DND-41 (cell line): Measurements from ENCODE around the gene ELK4.

Experiments
- ATAC-seq: fragments of 200-7000 bp; cut with Tn5 transposase; 3 replicates; pipeline ENCODE4 v1.9.1; 2021; ENCODE audit warnings: low read depth; ENCODE audit not compliant: insufficient read depth
- DNase-seq: peaks from one replicate; pipeline ENCODE4 v3.0.0-alpha.2; 2020
- H2AFZ ChIP-seq: 2 replicates; pipeline ENCODE4 v1.6.0; 2012; ENCODE audit warnings: low read depth, low read length
- H3K27ac ChIP-seq: 2 replicates; pipeline ENCODE4 v1.5.1; 2012; ENCODE audit warnings: low read length, inconsistent platforms
- H3K27me3 ChIP-seq: fragments of 200-600 bp; sonication (generic); 2 replicates; pipeline ENCODE4 v1.6.0; 2012; ENCODE audit warnings: low read length, mild to moderate bottlenecking, inconsistent platforms; ENCODE audit not compliant: insufficient read depth, poor library complexity
- H3K36me3 ChIP-seq: 2 replicates; pipeline ENCODE4 v1.5.1; 2012; ENCODE audit warnings: low read length, inconsistent platforms; ENCODE audit not compliant: insufficient read depth
- H3K4me1 ChIP-seq: 2 replicates; pipeline ENCODE4 v1.5.1; 2012; ENCODE audit warnings: mild to moderate bottlenecking, low read length; ENCODE audit not compliant: insufficient read depth
- H3K4me2 ChIP-seq: 2 replicates; pipeline ENCODE4 v1.6.0; 2012; ENCODE audit warnings: mild to moderate bottlenecking, moderate library complexity, low read length, inconsistent platforms; ENCODE audit not compliant: insufficient read depth
- H3K4me3 ChIP-seq, 2 experiments: fragments of 200-600 bp in 1 of 2; shearing (Covaris generic) in 1 of 2; 2 replicates each; pipeline ENCODE4 v1.5.1; 2012 to 2016; ENCODE audit warnings: inconsistent platforms in 2 of 2, low read length in 2 of 2, mild to moderate bottlenecking in 2 of 2, low read depth in 1 of 2, moderate library complexity in 1 of 2
- H3K79me2 ChIP-seq: 2 replicates; pipeline ENCODE4 v1.6.0; 2012; ENCODE audit warnings: low read length, inconsistent platforms; ENCODE audit not compliant: insufficient read depth
- H3K9ac ChIP-seq: 2 replicates; pipeline ENCODE4 v1.6.0; 2012; ENCODE audit warnings: low read depth, mild to moderate bottlenecking, inconsistent platforms, low read length, moderate library complexity
- H3K9me3 ChIP-seq: 2 replicates; pipeline ENCODE4 v1.5.1; 2012; ENCODE audit warnings: low read length, moderate library complexity, mild to moderate bottlenecking, inconsistent platforms; ENCODE audit not compliant: insufficient read depth, severe bottlenecking
- H4K20me1 ChIP-seq: 2 replicates; pipeline ENCODE4 v1.6.0; 2012; ENCODE audit warnings: low read length; ENCODE audit not compliant: insufficient read depth
- CTCF ChIP-seq: IDR thresholded peaks from 2 replicates; pipeline ENCODE4 v1.5.1; 2012; ENCODE audit warnings: borderline replicate concordance, low read length, moderate library complexity, mild to moderate bottlenecking; ENCODE audit not compliant: poor library complexity, severe bottlenecking; ENCODE audit errors: extremely low read depth
- EZH2 ChIP-seq: IDR thresholded peaks from 3 replicates; pipeline ENCODE4 v1.6.1; 2012; ENCODE audit warnings: borderline replicate concordance, low read depth, mild to moderate bottlenecking, moderate library complexity, low read length, inconsistent platforms; ENCODE audit not compliant: severe bottlenecking

Gene ELK4

GRCh38 chr1:205601205-205601604, 30.6 kb downstream of the ELK4 start:
- no peak overlapping the region for H3K9ac ChIP-seq
- ATAC-seq (no peak), DNase-seq (no peak)
- H3K27me3 ChIP-seq = no peaks in the 10 kb centered on the region
- peaks cover 66% of the 10 kb centered on the region for H3K36me3 ChIP-seq
- H2AFZ ChIP-seq = no peak overlapping the region
- H3K4me1 ChIP-seq = no peaks in the 10 kb centered on the region
- no peak overlapping the region for H3K4me3 ChIP-seq
- no peaks in the 10 kb centered on the region for H3K9me3 ChIP-seq
- H3K4me2 ChIP-seq = no peak overlapping the region
- TF ChIP-seq CTCF = no peak
- no peak for TF ChIP-seq EZH2
- H3K79me2 ChIP-seq = no peaks in the 10 kb centered on the region
- peaks cover 12% of the 10 kb centered on the region; the same call in 1 of the 2 replicates for H4K20me1 ChIP-seq
- no peak overlapping the region for H3K27ac ChIP-seq

- Histone ChIP-seq H2AFZ (no peak overlapping the region), H3K27me3 (no peaks in the 10 kb centered on the region), H3K9ac (no peak overlapping the region), H3K27ac (no peak overlapping the region), H3K4me2 (no peak overlapping the region), H4K20me1 (0 out of 2 replicates have a peak, but pooled peaks cover 9% of the 10 kb centered on the region), H3K4me3 (no peak overlapping the region), H3K9me3 (no peaks in the 10 kb centered on the region), H3K4me1 (no peaks in the 10 kb centered on the region), H3K36me3 (peaks cover 59% of the 10 kb centered on the region), H3K79me2 (no peaks in the 10 kb centered on the region)
- DNase-seq = no peak
- no peak for ATAC-seq
- TF ChIP-seq EZH2 (no peak), CTCF (no peak)
Observed at GRCh38 chr1:205600085-205600484, 31.7 kb downstream of the ELK4 start.

- no peak overlapping the region for H3K4me2 ChIP-seq
- H3K79me2 ChIP-seq = no peaks in the 10 kb centered on the region
- H3K9me3 ChIP-seq = no peaks in the 10 kb centered on the region
- no peaks in the 10 kb centered on the region for H3K27me3 ChIP-seq
- no peak overlapping the region for H3K4me3 ChIP-seq
- H3K9ac ChIP-seq = no peak overlapping the region
- peaks cover 58% of the 10 kb centered on the region for H3K36me3 ChIP-seq
- ATAC-seq (no peak), DNase-seq (no peak)
- H4K20me1 ChIP-seq = 0 out of 2 replicates have a peak, but pooled peaks cover 9% of the 10 kb centered on the region
- TF ChIP-seq EZH2 = no peak
- no peak for TF ChIP-seq CTCF
- H2AFZ ChIP-seq = no peak overlapping the region
- no peaks in the 10 kb centered on the region for H3K4me1 ChIP-seq
- no peak overlapping the region for H3K27ac ChIP-seq
Observed at GRCh38 chr1:205599669-205600042, 32.2 kb downstream of the ELK4 start.
